Stimulated activated CD4-positive, alpha-beta T cell treated with anti-CD3 and anti-CD28 coated beads, Interleukin-4, amount 100 ng/mL, for 24 hours (primary cell): ENCODE data around the gene WDR48.

ENCODE experiments used
- DNase-seq: peaks from one replicate; pipeline ENCODE4 v3.0.0-alpha.2; 2020

WDR48 gene

GRCh38 chr3:39065197-39065596 is 13.4 kb downstream of the WDR48 start:
- peak; percentile 10 for DNase-seq

DNA sequence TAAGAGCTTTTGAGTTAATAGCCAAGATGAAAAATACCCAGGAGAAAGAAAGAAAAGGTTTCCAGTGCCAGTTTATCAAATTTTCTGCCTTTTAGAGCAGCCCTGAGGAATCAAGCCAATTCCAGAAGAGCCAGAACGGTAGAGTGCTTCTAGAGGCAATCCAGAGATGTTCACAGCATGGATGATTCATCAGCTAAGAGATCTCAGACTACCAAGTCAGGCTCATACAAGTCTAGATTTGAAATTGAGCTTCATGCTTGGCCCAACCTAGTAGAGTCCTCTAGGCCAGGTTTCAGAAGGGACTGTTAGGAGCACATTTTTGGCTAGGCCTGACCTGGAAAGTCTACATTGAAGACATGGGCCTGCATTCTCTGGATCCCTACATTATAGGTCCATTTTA is 15.5 kb downstream of the WDR48 start:
- DNase-seq: no peak

GRCh38 chr3:39068556-39068955 is 16.7 kb downstream of the WDR48 start:
- DNase-seq: no peak

DNA sequence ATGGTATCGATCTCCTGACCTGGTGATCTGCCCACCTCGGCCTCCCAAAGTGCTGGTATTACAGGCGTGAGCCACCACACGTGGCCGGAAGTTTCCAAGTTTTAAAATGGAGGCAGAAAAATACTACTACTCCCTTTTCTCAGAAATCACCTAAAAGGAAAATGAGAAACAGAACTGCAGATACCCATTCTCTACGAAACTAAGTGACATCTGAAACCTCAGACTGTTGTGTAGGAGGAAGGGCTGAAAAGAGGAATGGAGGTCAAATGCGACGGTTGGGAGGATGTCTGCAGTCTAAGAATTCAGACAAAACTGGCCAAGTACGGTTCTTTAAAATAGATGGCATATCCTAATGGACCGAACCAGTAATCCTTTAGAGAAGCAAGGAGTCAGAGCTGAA is 24.1 kb downstream of the WDR48 start:
- DNase-seq: no peak

DNA sequence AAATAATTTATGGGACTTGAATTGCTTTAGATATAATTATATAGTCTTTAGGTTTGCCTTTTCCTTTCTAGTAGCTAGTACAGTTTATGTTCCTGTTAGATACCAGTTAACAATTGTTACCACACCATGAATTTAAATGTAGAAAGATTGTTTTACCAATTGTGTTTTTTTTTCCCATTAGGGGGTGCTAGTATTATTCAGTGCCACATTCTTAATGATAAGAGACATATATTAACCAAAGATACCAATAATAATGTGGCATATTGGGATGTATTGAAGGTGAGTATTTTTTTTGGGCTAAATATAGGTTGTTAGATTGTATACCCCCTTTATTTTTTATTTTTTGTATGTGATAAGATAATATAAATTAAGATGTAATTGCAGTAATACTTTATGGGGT is 27.7 kb downstream of the WDR48 start:
- no peak for DNase-seq

GRCh38 chr3:39080026-39080425 is 28.2 kb downstream of the WDR48 start:
- no peak for DNase-seq

- DNase-seq: no peak
Measured at GRCh38 chr3:39082666-39083313, 31.0 kb downstream of the WDR48 start.

GRCh38 chr3:39086144-39086543 is 34.3 kb downstream of the WDR48 start:
- no peak for DNase-seq

DNA sequence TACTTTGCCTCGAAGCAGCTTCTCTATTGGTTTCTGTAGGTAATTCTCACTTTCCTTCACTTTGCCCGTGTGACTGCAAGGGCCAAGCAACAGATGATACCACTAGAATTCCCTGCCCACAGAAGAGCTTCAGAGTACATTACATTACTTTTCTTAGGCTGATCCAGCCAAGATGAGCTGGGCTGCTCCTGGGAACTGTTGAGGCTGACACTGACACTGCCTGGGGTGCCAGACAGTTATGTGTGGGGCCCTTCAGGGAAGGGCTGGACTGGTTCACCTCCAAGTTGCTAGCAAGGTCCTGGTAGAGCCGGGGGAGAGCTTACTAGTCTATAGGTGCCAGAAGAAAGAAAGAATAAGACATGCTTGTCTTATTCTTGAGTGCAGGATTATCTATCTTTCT is 36.6 kb downstream of the WDR48 start:
- no peak for DNase-seq

GRCh38 chr3:39088889-39089288 is 37.1 kb downstream of the WDR48 start:
- no peak for DNase-seq

GRCh38 chr3:39090922-39091321 is 39.1 kb downstream of the WDR48 start:
- DNase-seq: no peak

- DNase-seq: no peak
Measured at GRCh38 chr3:39094851-39095677, 43.2 kb downstream of the WDR48 start.

GRCh38 chr3:39095778-39096177 is 44.0 kb downstream of the WDR48 start:
- no peak for DNase-seq

DNA sequence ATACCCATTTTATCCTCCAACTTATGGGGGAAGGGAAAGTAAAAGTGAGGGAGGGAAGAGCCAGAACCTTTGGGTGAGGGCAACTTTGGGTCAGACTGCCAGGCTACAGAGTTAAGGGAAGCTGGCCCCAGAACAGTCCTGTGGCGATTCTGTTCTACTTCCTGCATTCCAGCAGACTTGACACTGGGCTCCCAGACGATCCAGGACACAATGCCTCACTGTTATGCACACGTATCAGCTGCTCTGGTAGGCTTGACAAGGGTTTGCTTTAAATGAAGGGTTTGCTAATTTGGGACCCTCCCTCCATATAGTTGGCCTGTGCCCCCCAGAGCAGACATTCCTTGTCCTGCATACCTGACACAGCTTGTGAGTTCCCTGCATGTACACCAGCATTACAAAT is 45.0 kb downstream of the WDR48 start:
- no peak for DNase-seq

GRCh38 chr3:39097716-39098472 is 46.1 kb downstream of the WDR48 start:
- DNase-seq: no peak

- no peak for DNase-seq
Measured at GRCh38 chr3:39098473-39099000, 46.7 kb downstream of the WDR48 start.

GRCh38 chr3:39099242-39099641 is 47.4 kb downstream of the WDR48 start:
- no peak for DNase-seq

- no peak for DNase-seq
Measured at GRCh38 chr3:39099738-39100499, 48.1 kb downstream of the WDR48 start.

GRCh38 chr3:39100500-39100886 is 48.7 kb downstream of the WDR48 start:
- no peak for DNase-seq

DNA sequence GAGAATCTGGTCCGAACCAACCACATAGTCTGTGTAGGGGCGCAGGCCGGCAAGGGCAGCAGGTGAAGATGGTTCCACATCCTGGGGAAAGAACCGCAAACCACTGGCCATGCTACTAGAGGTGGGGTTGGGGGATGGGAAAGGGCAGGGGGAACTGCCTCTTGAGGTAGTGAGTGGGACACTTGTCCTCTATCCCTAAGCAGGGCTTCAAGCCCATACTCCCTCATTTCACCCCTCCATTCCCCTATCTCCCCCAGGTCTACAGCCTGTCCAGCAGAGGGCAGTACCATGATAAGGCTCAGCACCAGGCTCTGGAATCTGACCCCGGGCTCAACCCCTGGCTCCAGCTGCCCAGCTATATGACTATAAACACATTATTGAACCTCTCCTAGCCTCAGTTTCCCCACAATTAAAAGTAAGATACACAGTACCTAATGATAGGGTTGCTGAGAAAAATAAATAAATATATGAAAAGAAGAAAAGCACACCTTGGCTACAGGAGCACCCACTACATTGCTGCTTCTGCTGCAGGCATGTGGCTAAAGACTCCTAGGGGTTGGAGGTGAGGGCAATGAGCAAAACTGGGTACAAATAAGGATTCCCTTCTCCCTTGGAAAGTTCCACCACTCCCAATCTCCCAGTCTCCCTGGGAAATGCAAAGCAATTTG is 49.3 kb downstream of the WDR48 start:
- peak; percentile 57 for DNase-seq

GRCh38 chr3:39102504-39103323 is 50.9 kb downstream of the WDR48 start:
- DNase-seq: no peak
